NCI-H1930 (cell line): Measurements from ENCODE around the gene SPOCK3.
A peak's percentile ranks its signal among the peaks of the same experiment; 100 is the strongest.
"Not testable (repeated sequence)": the region's sequence is repeated elsewhere in the genome, so short reads cannot be mapped to it uniquely, and the experiment has no call there.

ENCODE experiments used
- DNase-seq, 2 experiments: peaks; one replicate each; lab custom pipeline; 2025; lab: John Stamatoyannopoulos, UW

SPOCK3 gene

DNA sequence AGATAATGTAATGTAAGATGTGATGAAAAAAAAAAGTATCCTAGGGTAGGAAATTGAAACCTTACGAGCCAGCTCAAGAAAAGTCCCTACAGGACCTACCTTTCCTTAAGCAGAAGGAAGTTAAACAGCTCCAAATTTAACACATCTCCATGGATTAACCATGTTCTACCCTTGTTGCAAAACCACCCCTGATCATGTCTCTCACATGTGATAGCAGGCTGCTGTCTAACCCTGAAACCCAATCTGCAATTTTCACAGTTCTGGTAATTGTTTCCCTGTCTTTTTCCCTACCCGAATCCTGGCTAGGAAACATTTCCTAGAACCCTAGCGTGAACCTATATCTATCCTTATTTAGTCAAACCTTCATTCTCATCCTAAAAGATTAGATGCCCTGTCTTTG, 198.9 kb downstream of the SPOCK3 start:
- no peak for DNase-seq

DNA sequence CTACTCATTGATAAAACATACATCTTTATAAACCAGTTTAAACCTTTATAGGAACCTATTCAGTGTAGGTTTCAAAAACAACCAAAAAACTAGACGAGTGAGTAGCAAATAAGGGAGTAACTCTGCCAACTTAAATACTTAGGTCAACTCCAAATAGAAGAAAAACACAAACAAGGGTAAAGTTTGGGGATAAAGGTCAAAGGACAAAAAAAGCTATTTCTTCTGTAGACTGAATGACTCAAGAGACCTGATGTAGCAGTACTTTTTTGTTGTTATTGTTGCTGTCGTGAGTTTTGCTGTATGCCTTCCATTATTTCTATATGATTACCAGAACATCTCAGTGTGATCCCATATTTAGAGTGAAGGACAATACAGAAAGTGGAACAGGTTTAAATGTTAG, 199.3 kb downstream of the SPOCK3 start:
- no peak for DNase-seq

- DNase-seq, result peak in 1 of 2 experiments; percentile 29
These were observed 201.4 kb downstream of the SPOCK3 start for GRCh38 chr4:167032871-167033270.

- no peak for DNase-seq
These were observed 202.6 kb downstream of the SPOCK3 start for GRCh38 chr4:167031534-167032156.

DNA sequence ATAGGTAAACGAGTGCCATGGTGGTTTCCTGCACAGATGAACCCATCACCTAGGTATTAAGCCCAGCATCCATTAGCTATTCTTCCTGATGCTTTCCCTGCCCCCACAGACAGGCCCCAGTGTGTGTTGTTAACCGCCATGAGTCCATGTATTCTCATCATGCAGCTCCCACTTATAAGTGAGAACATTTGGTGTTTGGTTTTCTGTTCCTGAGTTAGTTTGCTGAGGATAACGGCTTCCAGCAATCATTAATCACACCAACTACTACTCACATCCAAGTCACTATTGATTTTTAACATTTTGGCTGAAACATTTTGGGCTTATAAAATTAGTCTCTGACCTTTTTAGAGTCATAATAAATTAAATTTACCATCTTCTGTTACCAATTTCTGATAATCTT, 205.3 kb downstream of the SPOCK3 start:
- no peak for DNase-seq

- DNase-seq, result no peak
These were observed 208.6 kb downstream of the SPOCK3 start for GRCh38 chr4:167025670-167026069.

- no peak for DNase-seq
These were observed 210.8 kb downstream of the SPOCK3 start for GRCh38 chr4:167023364-167023925.

DNA sequence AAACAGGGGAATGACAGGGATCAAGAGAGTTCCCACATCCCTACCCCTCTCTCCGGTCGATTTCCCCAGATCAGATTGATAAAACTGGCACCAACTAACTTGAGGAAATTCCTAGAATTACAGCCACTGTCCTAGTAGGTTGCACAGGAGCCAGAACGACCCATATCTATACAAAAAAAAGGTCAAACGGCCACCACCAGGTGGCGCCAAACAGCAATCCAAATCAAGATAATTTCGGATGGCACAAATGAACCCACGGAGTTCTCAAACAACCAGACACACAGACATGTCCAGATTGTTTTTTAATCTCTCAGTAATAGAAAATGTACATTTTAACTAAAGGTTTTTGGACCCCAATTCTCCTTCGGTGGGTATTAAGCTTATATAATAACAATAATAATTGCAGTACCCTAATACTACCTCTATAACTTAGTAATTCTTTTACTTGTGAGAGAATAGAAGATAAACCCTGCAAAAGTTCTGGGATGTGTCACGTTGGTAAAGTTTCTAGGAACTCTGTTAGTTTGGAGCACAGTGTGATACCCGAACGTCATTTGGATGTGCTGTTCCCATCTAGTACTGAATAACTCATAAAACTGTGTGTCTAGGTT, 212.6 kb downstream of the SPOCK3 start:
- peak; percentile 4 to 56 for DNase-seq

GRCh38 chr4:167020410-167020809, 213.9 kb downstream of the SPOCK3 start:
- no peak for DNase-seq

- no peak for DNase-seq
These were observed 219.3 kb downstream of the SPOCK3 start for GRCh38 chr4:167014944-167015343.

GRCh38 chr4:167003326-167003725, 231.0 kb downstream of the SPOCK3 start:
- no peak for DNase-seq

- no peak for DNase-seq
These were observed 234.0 kb downstream of the SPOCK3 start for GRCh38 chr4:167000141-167000852.

- no peak for DNase-seq
These were observed 238.1 kb downstream of the SPOCK3 start for GRCh38 chr4:166996216-166996615.

- no peak for DNase-seq
These were observed 239.6 kb downstream of the SPOCK3 start for GRCh38 chr4:166994686-166995085.

- DNase-seq, result no peak
These were observed 243.2 kb downstream of the SPOCK3 start for GRCh38 chr4:166991006-166991561.

DNA sequence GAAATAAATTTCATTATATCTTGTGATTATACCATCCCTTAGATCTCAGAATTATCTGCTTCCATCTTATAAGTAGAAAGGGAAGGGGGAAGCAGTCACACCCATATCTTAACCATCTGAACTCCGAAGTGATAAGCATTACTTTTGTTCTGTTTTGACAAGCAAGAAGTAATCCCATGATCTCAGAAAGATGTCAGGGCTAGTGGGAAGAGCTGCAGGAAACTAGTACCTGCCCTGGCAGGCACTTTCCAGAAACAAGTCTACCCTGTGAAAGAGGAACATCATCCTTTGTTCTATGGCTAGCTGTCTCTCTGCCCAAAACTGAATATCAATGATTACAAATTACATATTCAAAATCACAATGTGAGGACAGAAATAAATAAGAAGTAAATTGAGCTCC, 244.4 kb downstream of the SPOCK3 start:
- no peak for DNase-seq

GRCh38 chr4:166987026-166987425, 247.3 kb downstream of the SPOCK3 start:
- no peak for DNase-seq

- DNase-seq, result no peak
These were observed 252.4 kb downstream of the SPOCK3 start for GRCh38 chr4:166981847-166982246.

DNA sequence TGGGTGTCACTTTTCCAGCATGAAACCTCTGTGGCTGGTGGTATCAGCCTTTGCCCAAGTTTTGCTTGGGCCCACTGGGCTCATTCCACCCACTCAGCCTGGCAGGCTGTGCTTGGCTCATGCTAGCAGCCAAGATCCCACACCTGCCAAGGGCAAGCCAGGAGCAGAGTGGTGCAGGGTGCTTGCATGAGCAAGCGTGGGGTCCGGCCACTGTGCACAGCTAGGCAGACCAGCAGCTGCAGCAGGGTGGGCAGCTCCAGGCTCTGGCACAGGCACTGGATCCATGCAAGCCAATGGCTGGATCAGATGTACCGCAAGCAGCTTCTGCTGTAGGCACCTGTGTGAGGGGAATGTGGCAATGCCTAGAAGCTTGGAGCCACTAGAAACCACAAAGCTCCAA, 253.9 kb downstream of the SPOCK3 start:
- DNase-seq, result no peak

GRCh38 chr4:166977596-166977995, 256.7 kb downstream of the SPOCK3 start:
- no peak for DNase-seq

GRCh38 chr4:166972071-166972470, 262.2 kb downstream of the SPOCK3 start:
- DNase-seq, result no peak

DNA sequence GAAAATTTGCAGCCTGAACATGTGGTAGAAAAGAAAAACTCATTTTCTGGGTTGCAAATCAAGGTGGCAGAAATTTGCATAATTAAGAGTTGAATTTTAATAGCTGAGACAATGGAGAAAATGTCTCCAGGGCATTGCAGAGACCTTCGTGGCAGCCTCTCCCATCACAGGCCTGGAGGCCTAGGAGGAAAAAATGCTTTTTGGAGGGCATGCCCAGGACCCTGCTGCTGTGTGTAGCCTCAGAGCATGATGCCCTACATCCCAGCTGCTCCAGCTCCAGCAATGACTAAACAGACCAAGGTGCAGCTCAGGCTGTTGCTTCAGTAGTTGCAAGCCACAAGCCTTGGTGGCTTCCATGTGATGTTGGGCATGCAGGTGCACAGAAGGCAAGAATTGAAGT, 266.1 kb downstream of the SPOCK3 start:
- not testable (repeated sequence) for DNase-seq

DNA sequence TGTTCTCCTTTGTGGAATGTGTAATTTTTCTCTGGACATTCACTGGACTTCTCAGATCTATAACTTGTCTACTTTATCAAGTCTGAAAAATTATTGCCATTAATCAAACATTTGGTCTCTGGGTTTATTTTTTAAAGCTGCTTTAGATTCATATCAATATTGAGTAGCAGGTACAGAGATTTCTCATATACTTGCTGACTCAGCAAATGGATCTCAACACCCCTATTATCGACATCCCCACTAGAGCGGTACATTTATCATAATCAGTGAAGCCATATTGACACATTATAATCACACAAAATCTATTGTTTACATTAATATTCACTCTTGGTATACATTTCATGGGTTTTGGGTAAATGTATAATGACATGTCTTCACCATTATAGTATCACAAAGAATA, 268.7 kb downstream of the SPOCK3 start:
- no peak for DNase-seq
